Immature natural killer cell (primary cell): ENCODE measurements around the gene CEP78. TPM values are rescaled to one million over a fixed set of nuclear protein-coding genes. Genes with fewer than 3 reads are reported as not detected.

ENCODE experiments used
- DNase-seq, 3 donors: peaks; one replicate each; pipeline ENCODE4 v3.0.0; 2022; ENCODE audit warnings: mixed read lengths in 1 of 3
- H3K27ac Mint-ChIP-seq, 6 donors: one replicate each; pipeline ENCODE4 v1.8.0; 2020; ENCODE audit warnings: mixed read lengths in 6 of 6, mild to moderate bottlenecking in 5 of 6, inconsistent platforms in 4 of 6, moderate library complexity in 3 of 6
- H3K27me3 Mint-ChIP-seq, 3 donors: one replicate each; pipeline ENCODE4 v1.8.0; 2020 to 2021; ENCODE audit warnings: low read depth in 3 of 3, mild to moderate bottlenecking in 3 of 3, mixed read lengths in 3 of 3, moderate library complexity in 3 of 3, inconsistent platforms in 1 of 3
- H3K36me3 Mint-ChIP-seq, 3 donors: one replicate each; pipeline ENCODE4 v1.8.0; 2020; ENCODE audit warnings: mixed read lengths in 3 of 3, inconsistent platforms in 2 of 3, mild to moderate bottlenecking in 2 of 3
- H3K4me1 Mint-ChIP-seq, 2 donors: one replicate each; pipeline ENCODE4 v1.8.0; 2020; ENCODE audit warnings: inconsistent platforms in 2 of 2, mild to moderate bottlenecking in 2 of 2, mixed read lengths in 2 of 2, moderate library complexity in 1 of 2
- H3K4me3 Mint-ChIP-seq, 5 donors: one replicate each; pipeline ENCODE4 v1.8.0; 2020; ENCODE audit warnings: mild to moderate bottlenecking in 5 of 5, mixed read lengths in 5 of 5, inconsistent platforms in 3 of 5, moderate library complexity in 3 of 5
- H3K9me3 Mint-ChIP-seq, 6 donors: one replicate each; pipeline ENCODE4 v1.8.0; 2020; ENCODE audit warnings: mild to moderate bottlenecking in 6 of 6, mixed read lengths in 6 of 6, inconsistent platforms in 4 of 6, moderate library complexity in 3 of 6
- polyA plus RNA-seq, 3 donors: library from polyadenylated mRNA; unstranded; fragments of 300-500 nt; fragmentation: Illumina TruSeq; gene quantifications; one replicate each; pipeline ENCODE4 v1.2.3, GENCODE V29; 2021

CEP78 gene
- polyA plus RNA-seq, 3 donors from 2014 or later = 57.3 to 138 (median 70.9) TPM

DNA sequence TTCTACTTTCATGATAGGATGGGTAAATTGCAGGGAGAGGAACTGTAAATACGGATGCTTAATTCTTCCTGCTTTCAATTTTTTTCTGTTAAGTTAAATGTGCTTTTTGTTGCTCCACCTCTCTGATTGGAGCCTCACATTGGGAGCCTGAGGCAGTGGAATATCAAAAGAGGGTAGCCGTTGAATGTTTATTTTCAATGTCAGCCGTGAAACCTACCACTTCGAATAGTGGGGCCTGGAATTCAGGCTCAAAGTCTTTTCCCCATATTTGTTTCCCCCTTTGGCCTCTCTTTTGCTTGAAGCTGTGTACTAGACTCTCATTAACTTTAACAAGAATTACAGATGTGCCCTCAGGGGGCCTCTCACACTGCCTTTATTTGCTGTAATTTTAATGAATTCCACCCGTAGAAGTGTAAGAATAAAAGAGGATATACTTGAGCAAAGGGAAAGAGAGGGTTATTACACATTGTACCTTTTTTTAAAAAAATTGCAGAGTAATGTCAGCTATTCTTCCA lies 90.0 kb downstream of the CEP78 start:
- Mint-ChIP-seq H3K9me3 (no peaks in the 10 kb centered on the region), H3K27ac (no peak overlapping the region), H3K36me3 (peaks cover 0 to 10% (median 3%) of the 10 kb centered on the region in 3 donors), H3K4me3 (no peak overlapping the region), H3K27me3 (no peaks in the 10 kb centered on the region), H3K4me1 (no peaks in the 10 kb centered on the region)
- DNase-seq = no peak

DNA sequence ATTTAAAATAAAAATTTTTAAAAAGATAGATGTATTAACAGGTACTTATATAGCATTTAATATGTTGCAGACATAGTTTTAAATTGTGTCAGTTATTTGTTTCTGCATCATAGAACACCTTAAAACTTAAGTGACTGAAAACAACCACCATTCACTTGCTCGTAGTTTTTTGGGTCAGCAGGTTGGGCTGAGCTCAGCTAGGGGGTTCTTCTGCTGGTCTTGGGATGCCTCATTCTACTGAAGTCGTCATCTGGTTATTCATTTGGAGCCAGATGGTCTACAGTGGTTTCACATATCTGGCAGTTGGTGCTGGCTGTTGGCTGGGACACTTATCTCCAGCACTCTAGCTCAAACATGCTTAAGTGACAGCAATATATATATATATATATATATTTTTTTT lies 90.7 kb downstream of the CEP78 start:
- Mint-ChIP-seq H3K4me3 (no peak overlapping the region), H3K4me1 (no peaks in the 10 kb centered on the region), H3K27me3 (peaks cover 0 to 2% (median 0%) of the 10 kb centered on the region in 3 donors), H3K36me3 (peaks cover 0 to 10% (median 3%) of the 10 kb centered on the region in 3 donors), H3K9me3 (no peaks in the 10 kb centered on the region), H3K27ac (no peak overlapping the region)
- no peak for DNase-seq

Other genes starting within 250 kb of the CEP78 start
- gene GNAQ, start 204.3 kb upstream of the CEP78 start, polyA plus RNA-seq = 1 to 10 TPM; 4.5 to 7.4 (median 5.1) TPM
- 1 to 10 TPM; 2.4 to 7.2 (median 3.6) TPM for gene PSAT1, start 61.0 kb downstream of the CEP78 start, polyA plus RNA-seq